GM12878 (cell line): Measurements from ENCODE around the gene ABCA13. TPM values are rescaled to one million over a fixed set of nuclear protein-coding genes. Genes with fewer than 3 reads are reported as not detected.

ENCODE experiments used
- ATAC-seq: fragments of 200-7000 bp; cut with Tn5 transposase; 3 replicates; pipeline ENCODE4 v1.9.1; 2020; ENCODE audit warnings: mild to moderate bottlenecking, moderate library complexity
- BruUV-seq: library from RNA; stranded (reverse); fragments of 400-500 nt; replicated peaks from 2 replicates; lab custom pipeline; 2021; lab: Mats Ljungman, UMichigan
- CTCF ChIA-PET: fragments of 300-600 bp; sonication (Branson Sonifier 250); formaldehyde crosslinking; extraction: SDS; loops from one replicate; lab custom pipeline; 2021; ENCODE audit warnings: inconsistent platforms; lab: Yijun Ruan, JAX
- POLR2A ChIA-PET: fragments of 350-600 bp; formaldehyde crosslinking; extraction: SDS; loops from one replicate; lab custom pipeline; 2021; ENCODE audit warnings: inconsistent platforms; lab: Charles Lee
- RAD21 ChIA-PET: fragments of 300-600 bp; sonication (Branson Sonifier 250); formaldehyde crosslinking; loops from one replicate; lab custom pipeline; 2023; ENCODE audit warnings: antibody characterized with exemption; ENCODE audit not compliant: unreplicated experiment; lab: Charles Lee
- SMC1A ChIA-PET: fragments of 300-600 bp; sonication (Branson Sonifier 250); formaldehyde crosslinking; loops from one replicate; lab custom pipeline; 2023; ENCODE audit not compliant: unreplicated experiment, uncharacterized antibody; lab: Charles Lee
- DNase-seq: peaks from one replicate; pipeline ENCODE4 v3.0.0-alpha.2; 2011; ENCODE audit warnings: low read depth, low spot score
- FAIRE-seq: peaks from 3 replicates; lab custom pipeline; 2011; peaks lifted over from hg19 to GRCh38; lab: Jason Lieb, UNC
- H2AFZ ChIP-seq: 2 replicates; pipeline ENCODE4 v1.6.0; 2011; ENCODE audit warnings: low read depth, low read length, control low read depth; ENCODE audit not compliant: control insufficient read depth
- H3K27ac ChIP-seq: 2 replicates; pipeline ENCODE4 v1.5.1; 2011; ENCODE audit warnings: control low read depth; ENCODE audit not compliant: control insufficient read depth, insufficient read depth
- H3K27me3 ChIP-seq, 2 experiments: replicated peaks in 1 of 2; 2 replicates each; pipeline versions ENCODE4 v1.6.0 to v1.6.1; 2011; ENCODE audit warnings: low read length in 1 of 2; ENCODE audit not compliant: control insufficient read depth in 2 of 2, insufficient read depth in 2 of 2
- H3K36me3 ChIP-seq, 2 experiments: 2 replicates each; pipeline ENCODE4 v1.5.1; 2011; ENCODE audit warnings: low read length in 1 of 2; ENCODE audit not compliant: control insufficient read depth in 2 of 2, insufficient read depth in 2 of 2
- H3K4me1 ChIP-seq: 2 replicates; pipeline ENCODE4 v1.6.1; 2011; ENCODE audit warnings: mild to moderate bottlenecking, low read length, moderate library complexity, mixed read lengths; ENCODE audit not compliant: control insufficient read depth, insufficient read depth
- H3K4me2 ChIP-seq: 2 replicates; pipeline ENCODE4 v1.6.0; 2011; ENCODE audit warnings: control low read depth; ENCODE audit not compliant: control insufficient read depth, insufficient read depth
- H3K4me3 ChIP-seq: fragments of 200-600 bp; sonication (generic); 2 replicates; pipeline ENCODE4 v1.5.1; 2016
- H3K79me2 ChIP-seq: 2 replicates; pipeline ENCODE4 v1.6.0; 2011; ENCODE audit warnings: low read length; ENCODE audit not compliant: control insufficient read depth, insufficient read depth
- H3K9ac ChIP-seq: 2 replicates; pipeline ENCODE4 v1.8.0; 2011; ENCODE audit warnings: low read length, control low read depth, mixed read lengths; ENCODE audit not compliant: control insufficient read depth, insufficient read depth
- H3K9me3 ChIP-seq: replicated peaks from 3 replicates; pipeline ENCODE4 v1.5.1; 2011; ENCODE audit warnings: mild to moderate bottlenecking, low read length; ENCODE audit not compliant: control insufficient read depth, insufficient read depth
- H4K20me1 ChIP-seq: 2 replicates; pipeline ENCODE4 v1.6.0; 2011; ENCODE audit not compliant: control insufficient read depth, insufficient read depth
- EZH2 ChIP-seq: IDR thresholded peaks from 2 replicates; pipeline ENCODE4 v1.6.1; 2012; ENCODE audit warnings: low read depth, mild to moderate bottlenecking, control low read depth, inconsistent platforms, low read length, borderline replicate concordance; ENCODE audit not compliant: control insufficient read depth
- HSF1 ChIP-seq: fragments of 150-350 bp; IDR thresholded peaks from 2 replicates; pipeline ENCODE4 v1.6.1; 2014; ENCODE audit warnings: mild to moderate bottlenecking, low read depth, low read length
- PKNOX1 ChIP-seq: fragments of 450-650 bp; IDR thresholded peaks from 2 replicates; pipeline ENCODE4 v1.6.1; 2016; ENCODE audit warnings: mild to moderate bottlenecking
- RB1 ChIP-seq: fragments of 450-650 bp; formaldehyde crosslinking; IDR thresholded peaks from 2 replicates; pipeline ENCODE4 v1.6.1; 2017; ENCODE audit warnings: mild to moderate bottlenecking, borderline replicate concordance
- WGBS: methylation state at CpG from one replicate; pipeline ENCODE4 v1.1.6; 2016; ENCODE audit warnings: low lambda C conversion rate; ENCODE audit not compliant: insufficient replicate concordance, insufficient coverage; ENCODE audit errors: missing lambda C conversion rate; 5-methylcytosine and 5-hydroxymethylcytosine counted together
- in situ Hi-C: fragments of 300-500 bp; cut with MboI; formaldehyde crosslinking; loops from 9 replicates; pipeline ENCODE4 v1.14.3; 2018; ENCODE audit warnings: mixed read lengths
- intact Hi-C: fragments of 100-400 bp; cut with micrococcal nuclease; formaldehyde crosslinking; loops from one replicate; pipeline ENCODE4 v1.14.2; 2022; ENCODE audit not compliant: unreplicated experiment
- polyA plus RNA-seq, 11 experiments: library from polyadenylated mRNA; depleted of rRNA in 4 of 11; unstranded in 6 of 11; stranded (reverse) in 5 of 11; fragments of >200 nt; fragmentation: Nextera tagmentation in 4 of 11; fragmentation: Illumina TruSeq in 1 of 11; extraction: Ambion mirVana in 4 of 11; extraction: Trizol in 1 of 11; gene quantifications; 1 replicate in 1 of 11; 2 replicates in 10 of 11; pipeline versions ENCODE4 v1.2.1 to v1.2.3, GENCODE V29; 2011 to 2016; ENCODE audit warnings: inconsistent platforms in 2 of 11, missing spikeins in 2 of 11, low read depth in 1 of 11
- total RNA-seq, 4 experiments: library from RNA; depleted of rRNA in 3 of 4; stranded (reverse); fragments of >200 nt in 3 of 4; fragmentation: Illumina TruSeq in 1 of 4; extraction: Trizol in 1 of 4; gene quantifications; 2 replicates each; pipeline versions ENCODE4 v1.2.1 to v1.2.3, GENCODE V29; 2013 to 2021

The ABCA13 gene
- total and polyA plus RNA-seq, 10 of the 15 experiments (the other 5 are each of a cell fraction or from before 2014, with no cell fraction given): under 0.01 to 0.98 (median 0.04) TPM; not detected in 2

- no peaks in the 10 kb centered on the region for H3K36me3 ChIP-seq
- H3K27ac ChIP-seq: no peak overlapping the region
- BruUV-seq: no TSS peak
Measured at GRCh38 chr7:48408731-48409130, 237.5 kb downstream of the ABCA13 start.

More at GRCh38 chr7:48408731-48409130, 237.5 kb downstream of the ABCA13 start:
- H3K27me3 ChIP-seq: no peaks in the 10 kb centered on the region; a peak in 1 of 4 replicates
- SMC1A ChIA-PET: no interaction called here
- ATAC-seq: no peak
- intact Hi-C loops (no loop called here), in situ Hi-C loops (no loop called here)
- no peak overlapping the region for H3K4me3 ChIP-seq
- H2AFZ ChIP-seq: no peak overlapping the region
- no peak overlapping the region for H3K4me2 ChIP-seq
- H4K20me1 ChIP-seq: no peaks in the 10 kb centered on the region
- POLR2A ChIA-PET: no interaction called here
- no peaks in the 10 kb centered on the region for H3K9me3 ChIP-seq
- 6% methylated on average over 4 of the region's 4 CpGs for WGBS
- no peak overlapping the region for H3K9ac ChIP-seq
- no peaks in the 10 kb centered on the region for H3K79me2 ChIP-seq
- CTCF ChIA-PET: no interaction called here
- H3K4me1 ChIP-seq: no peaks in the 10 kb centered on the region
- no peak for DNase-seq
- TF ChIP-seq RB1 (no peak), EZH2 (no peak), HSF1 (no peak), PKNOX1 (no peak)
- RAD21 ChIA-PET: no interaction called here
- FAIRE-seq: no peak
